SK-N-SH treated with all-trans-retinoic acid at 6 μM for 48 hours (cell line): ENCODE data around the gene NSUN7.

Experiments
- ATAC-seq: fragments of 200-7000 bp; cut with Tn5 transposase; 3 replicates; pipeline ENCODE4 v1.9.1; 2020; ENCODE audit warnings: mild to moderate bottlenecking, moderate library complexity
- ARNTL ChIP-seq: fragments of 450-650 bp; formaldehyde crosslinking; IDR thresholded peaks from 2 replicates; pipeline ENCODE4 v1.5.0; 2020; ENCODE audit warnings: low read depth, mild to moderate bottlenecking, moderate library complexity, borderline replicate concordance
- BACH2 ChIP-seq: fragments of 250-450 bp; sonication (Bioruptor Pico); IDR thresholded peaks from 2 replicates; pipeline ENCODE4 v1.9.0; 2021; ENCODE audit warnings: mild to moderate bottlenecking, borderline replicate concordance
- CSDC2 ChIP-seq: fragments of 250-450 bp; sonication (Bioruptor Pico); IDR thresholded peaks from 2 replicates; pipeline ENCODE4 v1.5.0; 2020; ENCODE audit warnings: mild to moderate bottlenecking, moderate library complexity
- ESRRG ChIP-seq: fragments of 250-450 bp; sonication (Bioruptor Pico); IDR thresholded peaks from 2 replicates; pipeline ENCODE4 v1.6.1; 2021; ENCODE audit warnings: mild to moderate bottlenecking
- GLIS3 ChIP-seq: fragments of 250-450 bp; sonication (Bioruptor Pico); IDR thresholded peaks from 2 replicates; pipeline ENCODE4 v1.5.0; 2020; ENCODE audit warnings: mild to moderate bottlenecking, moderate library complexity
- ISL1 ChIP-seq: fragments of 250-450 bp; sonication (Bioruptor Pico); IDR thresholded peaks from 2 replicates; pipeline ENCODE4 v2.1.2; 2022; ENCODE audit warnings: mild to moderate bottlenecking, moderate library complexity
- OSR1 ChIP-seq: fragments of 250-450 bp; sonication (Bioruptor Pico); IDR thresholded peaks from 2 replicates; pipeline ENCODE4 v1.8.0; 2022; ENCODE audit warnings: moderate library complexity, mild to moderate bottlenecking, inconsistent platforms
- PPARA ChIP-seq: fragments of 250-450 bp; sonication (Bioruptor Pico); IDR thresholded peaks from 2 replicates; pipeline ENCODE4 v1.5.0; 2020; ENCODE audit warnings: mild to moderate bottlenecking, borderline replicate concordance
- SNAI2 ChIP-seq: fragments of 250-450 bp; sonication (Bioruptor Pico); IDR thresholded peaks from 2 replicates; pipeline ENCODE4 v1.5.0; 2020; ENCODE audit warnings: mild to moderate bottlenecking, moderate library complexity
- TOX ChIP-seq: fragments of 250-450 bp; sonication (Bioruptor Pico); IDR thresholded peaks from 2 replicates; pipeline ENCODE4 v1.8.0; 2021; ENCODE audit warnings: mild to moderate bottlenecking, moderate library complexity, borderline replicate concordance
- ZC3H10 ChIP-seq: fragments of 250-450 bp; sonication (Bioruptor Pico); IDR thresholded peaks from 2 replicates; pipeline ENCODE4 v1.5.1; 2021; ENCODE audit warnings: mild to moderate bottlenecking, moderate library complexity
- ZFP3 ChIP-seq: fragments of 250-450 bp; sonication (Bioruptor Pico); IDR thresholded peaks from 2 replicates; pipeline ENCODE4 v1.5.0; 2020; ENCODE audit warnings: mild to moderate bottlenecking, moderate library complexity
- ZFP30 ChIP-seq: fragments of 450-650 bp; formaldehyde crosslinking; IDR thresholded peaks from 2 replicates; pipeline ENCODE4 v1.5.0; 2022; ENCODE audit warnings: mild to moderate bottlenecking, moderate library complexity
- ZNF565 ChIP-seq: fragments of 450-650 bp; formaldehyde crosslinking; conservative IDR thresholded peaks from 2 replicates; pipeline ENCODE4 v1.5.0; 2020; ENCODE audit warnings: low read depth, mild to moderate bottlenecking, moderate library complexity
- ZNF70 ChIP-seq: fragments of 450-650 bp; formaldehyde crosslinking; IDR thresholded peaks from 2 replicates; pipeline ENCODE4 v1.5.0; 2020; ENCODE audit warnings: mild to moderate bottlenecking, moderate library complexity
- ZNF8 ChIP-seq: fragments of 450-650 bp; formaldehyde crosslinking; IDR thresholded peaks from 2 replicates; pipeline ENCODE4 v1.5.0; 2020; ENCODE audit warnings: mild to moderate bottlenecking, moderate library complexity
- TF ChIP-seq, protein P1 (sequence below): fragments of 250-450 bp; sonication (Bioruptor Pico); IDR thresholded peaks from 2 replicates; pipeline ENCODE4 v1.8.0; 2021; ENCODE audit warnings: low read depth, mild to moderate bottlenecking, moderate library complexity, borderline replicate concordance
- TF ChIP-seq, protein P2 (sequence below): fragments of 250-450 bp; sonication (Bioruptor Pico); IDR thresholded peaks from 2 replicates; pipeline ENCODE4 v1.5.1; 2020; ENCODE audit warnings: low read depth, mild to moderate bottlenecking, moderate library complexity
- TF ChIP-seq, protein P3 (sequence below): fragments of 250-450 bp; sonication (Bioruptor Pico); IDR thresholded peaks from 2 replicates; pipeline ENCODE4 v1.8.0; 2020; ENCODE audit warnings: mild to moderate bottlenecking, moderate library complexity, borderline replicate concordance
- TF ChIP-seq, protein P4 (sequence below): fragments of 250-450 bp; sonication (Bioruptor Pico); IDR thresholded peaks from 2 replicates; pipeline ENCODE4 v1.5.1; 2021; ENCODE audit warnings: mild to moderate bottlenecking, moderate library complexity

The NSUN7 gene

DNA sequence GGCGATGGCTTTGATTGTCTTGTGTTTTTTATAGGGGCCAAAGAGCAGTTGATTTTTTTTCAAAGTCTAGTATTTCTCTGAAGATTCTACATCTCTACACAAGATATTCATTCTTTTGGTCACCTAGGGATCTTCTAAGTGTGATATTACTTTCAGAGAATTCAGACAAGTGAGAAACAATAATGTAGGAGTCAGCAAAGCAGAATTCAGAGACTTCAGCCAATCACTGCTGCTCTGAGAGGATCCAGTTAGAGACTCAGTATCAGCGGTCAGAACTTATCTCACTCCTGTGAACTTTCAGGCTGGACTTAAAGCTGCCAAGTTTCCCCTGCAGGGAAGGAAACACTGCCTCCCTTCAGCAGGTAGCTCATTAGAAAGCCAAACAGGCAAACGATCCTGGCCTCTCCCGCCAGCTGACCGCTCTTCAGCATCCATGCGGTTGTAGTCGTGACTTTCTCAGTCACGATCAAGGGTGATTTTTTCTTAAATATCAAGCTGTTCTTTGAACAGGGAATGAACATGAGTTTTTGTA is 59.2 kb downstream of the NSUN7 start (continued):
- TF ChIP-seq, protein P1, sequence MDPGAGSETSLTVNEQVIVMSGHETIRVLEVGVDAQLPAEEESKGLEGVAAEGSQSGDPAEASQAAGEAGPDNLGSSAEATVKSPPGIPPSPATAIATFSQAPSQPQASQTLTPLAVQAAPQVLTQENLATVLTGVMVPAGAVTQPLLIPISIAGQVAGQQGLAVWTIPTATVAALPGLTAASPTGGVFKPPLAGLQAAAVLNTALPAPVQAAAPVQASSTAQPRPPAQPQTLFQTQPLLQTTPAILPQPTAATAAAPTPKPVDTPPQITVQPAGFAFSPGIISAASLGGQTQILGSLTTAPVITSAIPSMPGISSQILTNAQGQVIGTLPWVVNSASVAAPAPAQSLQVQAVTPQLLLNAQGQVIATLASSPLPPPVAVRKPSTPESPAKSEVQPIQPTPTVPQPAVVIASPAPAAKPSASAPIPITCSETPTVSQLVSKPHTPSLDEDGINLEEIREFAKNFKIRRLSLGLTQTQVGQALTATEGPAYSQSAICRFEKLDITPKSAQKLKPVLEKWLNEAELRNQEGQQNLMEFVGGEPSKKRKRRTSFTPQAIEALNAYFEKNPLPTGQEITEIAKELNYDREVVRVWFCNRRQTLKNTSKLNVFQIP (CRISPR knock-in tag): no peak
- no peak for TF ChIP-seq SNAI2
- TF ChIP-seq, protein P2, sequence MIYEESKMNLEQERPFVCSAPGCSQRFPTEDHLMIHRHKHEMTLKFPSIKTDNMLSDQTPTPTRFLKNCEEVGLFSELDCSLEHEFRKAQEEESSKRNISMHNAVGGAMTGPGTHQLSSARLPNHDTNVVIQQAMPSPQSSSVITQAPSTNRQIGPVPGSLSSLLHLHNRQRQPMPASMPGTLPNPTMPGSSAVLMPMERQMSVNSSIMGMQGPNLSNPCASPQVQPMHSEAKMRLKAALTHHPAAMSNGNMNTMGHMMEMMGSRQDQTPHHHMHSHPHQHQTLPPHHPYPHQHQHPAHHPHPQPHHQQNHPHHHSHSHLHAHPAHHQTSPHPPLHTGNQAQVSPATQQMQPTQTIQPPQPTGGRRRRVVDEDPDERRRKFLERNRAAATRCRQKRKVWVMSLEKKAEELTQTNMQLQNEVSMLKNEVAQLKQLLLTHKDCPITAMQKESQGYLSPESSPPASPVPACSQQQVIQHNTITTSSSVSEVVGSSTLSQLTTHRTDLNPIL (CRISPR knock-in tag): no peak
- TF ChIP-seq ZC3H10 (CRISPR knock-in tag): no peak

DNA sequence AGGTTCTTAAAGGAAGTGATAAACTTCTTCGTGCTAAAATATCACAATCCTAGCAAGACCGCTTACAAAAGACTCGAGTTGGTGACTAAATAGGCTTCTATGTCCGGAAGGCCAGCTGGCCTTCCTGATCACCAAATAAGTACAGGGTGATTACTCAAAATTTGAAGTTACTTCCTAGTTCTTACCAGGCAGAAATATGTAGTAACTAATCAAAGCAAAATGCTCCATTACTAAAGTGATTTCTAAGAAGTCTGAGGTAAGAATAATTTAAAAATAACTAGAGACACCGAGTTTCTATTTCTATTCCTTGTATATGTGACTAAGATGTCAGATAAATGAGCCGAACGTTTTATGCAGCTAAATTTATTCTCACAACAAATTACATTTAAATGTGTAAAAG is 62.2 kb downstream of the NSUN7 start:
- ATAC-seq: no peak
- TF ChIP-seq BACH2 (CRISPR knock-in tag) (no peak), ZNF8 (CRISPR knock-in tag) (no peak), ZNF70 (no peak), ISL1 (no peak), CSDC2 (CRISPR knock-in tag) (no peak), TOX (CRISPR knock-in tag) (no peak), PPARA (CRISPR knock-in tag) (no peak), ZFP30 (CRISPR knock-in tag) (no peak), GLIS3 (no peak), OSR1 (CRISPR knock-in tag) (no peak), ZC3H10 (CRISPR knock-in tag) (no peak), SNAI2 (no peak), ZNF565 (no peak), ZFP3 (no peak)
- TF ChIP-seq, protein P2 (CRISPR knock-in tag): no peak
- TF ChIP-seq, protein P3, sequence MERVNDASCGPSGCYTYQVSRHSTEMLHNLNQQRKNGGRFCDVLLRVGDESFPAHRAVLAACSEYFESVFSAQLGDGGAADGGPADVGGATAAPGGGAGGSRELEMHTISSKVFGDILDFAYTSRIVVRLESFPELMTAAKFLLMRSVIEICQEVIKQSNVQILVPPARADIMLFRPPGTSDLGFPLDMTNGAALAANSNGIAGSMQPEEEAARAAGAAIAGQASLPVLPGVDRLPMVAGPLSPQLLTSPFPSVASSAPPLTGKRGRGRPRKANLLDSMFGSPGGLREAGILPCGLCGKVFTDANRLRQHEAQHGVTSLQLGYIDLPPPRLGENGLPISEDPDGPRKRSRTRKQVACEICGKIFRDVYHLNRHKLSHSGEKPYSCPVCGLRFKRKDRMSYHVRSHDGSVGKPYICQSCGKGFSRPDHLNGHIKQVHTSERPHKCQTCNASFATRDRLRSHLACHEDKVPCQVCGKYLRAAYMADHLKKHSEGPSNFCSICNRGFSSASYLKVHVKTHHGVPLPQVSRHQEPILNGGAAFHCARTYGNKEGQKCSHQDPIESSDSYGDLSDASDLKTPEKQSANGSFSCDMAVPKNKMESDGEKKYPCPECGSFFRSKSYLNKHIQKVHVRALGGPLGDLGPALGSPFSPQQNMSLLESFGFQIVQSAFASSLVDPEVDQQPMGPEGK: no peak
- TF ChIP-seq, protein P4, sequence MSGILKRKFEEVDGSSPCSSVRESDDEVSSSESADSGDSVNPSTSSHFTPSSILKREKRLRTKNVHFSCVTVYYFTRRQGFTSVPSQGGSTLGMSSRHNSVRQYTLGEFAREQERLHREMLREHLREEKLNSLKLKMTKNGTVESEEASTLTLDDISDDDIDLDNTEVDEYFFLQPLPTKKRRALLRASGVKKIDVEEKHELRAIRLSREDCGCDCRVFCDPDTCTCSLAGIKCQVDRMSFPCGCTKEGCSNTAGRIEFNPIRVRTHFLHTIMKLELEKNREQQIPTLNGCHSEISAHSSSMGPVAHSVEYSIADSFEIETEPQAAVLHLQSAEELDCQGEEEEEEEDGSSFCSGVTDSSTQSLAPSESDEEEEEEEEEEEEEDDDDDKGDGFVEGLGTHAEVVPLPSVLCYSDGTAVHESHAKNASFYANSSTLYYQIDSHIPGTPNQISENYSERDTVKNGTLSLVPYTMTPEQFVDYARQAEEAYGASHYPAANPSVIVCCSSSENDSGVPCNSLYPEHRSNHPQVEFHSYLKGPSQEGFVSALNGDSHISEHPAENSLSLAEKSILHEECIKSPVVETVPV (CRISPR knock-in tag): no peak
- TF ChIP-seq, protein P1 (CRISPR knock-in tag): no peak

DNA sequence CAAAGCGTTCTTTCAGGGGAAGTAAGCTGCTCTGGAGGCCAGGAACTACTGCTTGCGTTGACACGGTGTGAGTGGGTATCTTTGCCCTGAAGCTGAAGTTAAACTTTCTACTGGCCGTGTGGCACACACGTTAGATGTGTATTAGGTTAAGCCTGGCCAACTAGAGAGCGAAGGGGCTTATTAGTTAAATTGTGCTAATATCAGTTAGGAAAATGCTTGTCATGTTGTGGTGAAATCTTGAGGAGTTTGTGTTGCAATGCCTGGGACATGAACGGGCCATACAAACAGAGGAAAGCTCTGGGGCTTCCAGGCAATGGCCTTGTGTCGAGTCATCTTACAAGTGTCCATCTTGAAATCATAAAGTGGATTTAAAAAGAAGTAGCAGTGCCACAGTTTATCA is 62.6 kb downstream of the NSUN7 start:
- ATAC-seq: no peak
- no peak for TF ChIP-seq GLIS3
- TF ChIP-seq, protein P2 (CRISPR knock-in tag): no peak
- no peak for TF ChIP-seq ZNF565
- no peak for TF ChIP-seq ISL1
- TF ChIP-seq ZC3H10 (CRISPR knock-in tag): no peak
- TF ChIP-seq ARNTL (CRISPR knock-in tag): no peak
- TF ChIP-seq, protein P4 (CRISPR knock-in tag): no peak
- no peak for TF ChIP-seq ZNF8 (CRISPR knock-in tag)
- TF ChIP-seq, protein P1 (CRISPR knock-in tag): no peak
- no peak for TF ChIP-seq ESRRG
- no peak for TF ChIP-seq ZFP30 (CRISPR knock-in tag)
- TF ChIP-seq TOX (CRISPR knock-in tag): no peak
